GM19025 (cell line): Measurements from ENCODE around the gene EEF1E1.
A peak's percentile ranks its signal among the peaks of the same experiment; 100 is the strongest.

ENCODE experiments used
- ATAC-seq: cut with Tn5 transposase; IDR thresholded peaks from one replicate; pipeline ENCODE4 v1.9.1; 2021; ENCODE audit warnings: mild to moderate bottlenecking, low read depth, moderate library complexity; ENCODE audit not compliant: unreplicated experiment

Gene EEF1E1

GRCh38 chr6:8088886-8089285 lies 13.5 kb downstream of the EEF1E1 start:
- ATAC-seq, result no peak

GRCh38 chr6:8087870-8088754 lies 14.2 kb downstream of the EEF1E1 start:
- no peak for ATAC-seq

GRCh38 chr6:8086755-8087306 lies 15.5 kb downstream of the EEF1E1 start:
- no peak for ATAC-seq

- no peak for ATAC-seq
Observed at GRCh38 chr6:8085053-8085511, 17.3 kb downstream of the EEF1E1 start.

DNA sequence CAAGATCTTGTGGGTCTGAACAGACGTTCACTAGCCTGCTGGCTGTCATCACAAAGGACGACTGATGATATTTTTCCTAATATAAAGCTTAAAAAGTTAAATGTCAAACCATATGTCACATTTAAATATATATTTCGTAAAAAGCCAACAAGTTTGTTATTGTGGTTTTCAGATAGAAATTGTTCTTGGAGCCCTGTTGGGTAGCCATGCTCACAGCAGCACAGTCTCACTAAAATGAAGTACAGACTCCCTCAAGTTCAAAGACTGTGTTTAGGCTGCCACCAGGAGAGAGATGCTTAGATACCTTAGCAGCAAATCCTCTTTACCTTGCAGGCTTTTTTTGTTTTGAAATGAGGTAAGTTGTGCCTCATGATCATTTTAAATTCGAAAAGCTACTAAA lies 17.8 kb downstream of the EEF1E1 start:
- no peak for ATAC-seq

GRCh38 chr6:8082954-8083858 lies 19.1 kb downstream of the EEF1E1 start:
- ATAC-seq, result no peak

DNA sequence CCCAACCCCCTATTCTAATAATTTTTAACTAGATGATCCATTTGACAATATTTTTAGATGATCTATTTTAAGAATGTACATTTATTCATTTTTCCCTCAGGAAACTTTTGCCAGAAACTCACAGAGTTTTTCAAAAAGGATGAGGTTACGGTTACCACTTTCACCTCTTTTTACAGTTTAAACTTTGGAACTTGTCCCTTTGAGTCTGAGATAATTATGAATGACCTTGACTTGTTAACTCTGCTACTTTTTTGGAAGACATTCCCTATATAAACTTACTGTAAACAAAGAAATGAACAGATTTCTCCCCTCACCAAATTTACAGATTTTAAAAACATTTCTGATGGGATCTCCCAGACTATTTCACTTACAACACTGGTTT lies 19.8 kb downstream of the EEF1E1 start:
- no peak for ATAC-seq

DNA sequence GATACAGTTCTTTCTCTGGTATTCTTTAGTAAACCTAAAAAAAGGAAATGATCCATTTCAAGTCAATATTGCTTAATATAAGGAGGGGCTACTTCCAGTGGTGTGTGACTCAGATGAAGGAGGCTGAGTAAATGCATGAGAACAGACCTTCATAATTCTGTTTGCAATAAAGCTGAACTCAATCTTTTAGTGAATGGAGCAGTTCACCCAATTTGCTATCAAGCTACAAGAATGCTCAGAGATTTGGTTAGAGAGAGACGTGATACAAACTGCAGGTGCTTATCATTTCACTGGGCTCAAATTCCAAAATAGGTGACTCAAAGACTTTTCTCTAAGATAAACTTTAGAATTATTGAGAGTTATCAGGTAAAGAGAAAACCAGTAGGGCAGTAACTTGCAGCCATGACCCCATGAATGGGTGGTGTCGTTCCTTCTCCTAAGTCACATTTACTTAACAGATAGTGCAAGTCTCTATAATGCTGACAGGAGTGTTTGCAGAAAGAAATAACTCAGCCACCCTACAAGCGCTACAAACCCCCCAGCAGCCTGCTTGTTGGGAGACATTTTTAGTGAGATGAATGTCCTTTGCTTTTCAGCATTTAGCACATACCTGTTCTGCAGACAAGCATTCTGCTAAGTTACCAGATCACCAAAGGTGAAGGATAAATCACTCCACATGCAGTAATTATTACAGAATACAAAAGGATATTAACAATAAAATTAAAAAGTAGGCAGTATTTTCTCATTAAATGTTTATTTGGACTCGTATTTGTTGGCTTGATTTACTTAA lies 21.8 kb downstream of the EEF1E1 start:
- no peak for ATAC-seq

DNA sequence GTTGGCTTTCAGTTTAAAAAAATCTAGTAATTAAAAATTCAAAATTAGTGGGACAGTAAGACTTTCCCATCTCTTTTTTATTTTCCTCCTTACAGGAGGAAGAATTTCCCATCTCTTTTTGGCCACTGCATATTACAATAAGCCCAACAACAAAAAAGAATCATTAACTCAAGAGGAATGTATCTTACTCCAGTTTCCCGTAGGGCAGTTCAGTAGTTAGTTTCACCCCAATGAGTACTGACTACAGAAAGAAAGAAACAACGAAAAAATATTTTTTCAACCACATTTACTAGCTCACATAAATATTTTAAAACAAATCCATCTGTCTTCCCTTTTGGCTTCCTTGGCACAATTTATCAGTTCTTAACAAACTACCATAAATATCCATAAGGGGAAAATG lies 23.2 kb downstream of the EEF1E1 start:
- no peak for ATAC-seq

GRCh38 chr6:8077991-8078390 lies 24.4 kb downstream of the EEF1E1 start:
- ATAC-seq, result no peak

GRCh38 chr6:8075704-8076103 lies 26.6 kb downstream of the EEF1E1 start:
- no peak for ATAC-seq

DNA sequence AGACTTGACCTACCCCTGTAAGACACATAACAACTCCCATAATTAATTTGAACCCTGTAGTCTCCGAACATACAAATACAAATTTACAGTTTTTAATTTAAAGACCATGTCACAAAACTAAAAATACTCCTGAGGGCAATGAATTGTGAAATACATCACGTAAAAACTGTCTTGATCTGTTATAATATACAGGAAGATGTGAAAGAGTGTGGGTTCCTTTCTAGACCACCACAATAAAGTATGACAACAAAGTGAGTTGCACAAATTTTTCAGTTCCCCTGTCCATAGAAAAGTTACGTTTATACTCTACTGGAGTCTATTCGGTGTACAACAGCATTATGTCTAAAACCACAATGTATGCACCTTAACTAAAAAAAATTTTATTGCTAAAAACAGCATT lies 27.2 kb downstream of the EEF1E1 start:
- ATAC-seq, result no peak

DNA sequence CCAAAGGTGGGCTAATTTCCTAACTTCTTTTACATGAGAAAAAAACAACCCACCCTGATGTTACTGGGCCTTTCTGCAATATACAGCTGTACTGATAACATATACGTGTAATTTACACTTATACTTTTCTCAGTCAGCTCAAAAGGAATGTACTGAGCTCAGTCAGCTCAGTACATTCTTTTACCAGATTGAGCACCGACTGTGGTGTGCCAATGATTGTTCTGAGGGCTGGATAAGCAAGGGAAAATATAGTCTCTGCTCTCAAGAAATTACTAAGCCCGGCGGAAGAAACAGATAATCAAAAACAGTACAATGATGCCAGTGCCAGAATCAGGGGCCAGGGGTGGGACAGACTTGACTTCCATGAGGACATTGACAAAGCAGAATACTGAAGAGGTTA lies 28.1 kb downstream of the EEF1E1 start:
- ATAC-seq, result no peak

- no peak for ATAC-seq
Observed at GRCh38 chr6:8073758-8074157, 28.6 kb downstream of the EEF1E1 start.

GRCh38 chr6:8070718-8071117 lies 31.6 kb downstream of the EEF1E1 start:
- no peak for ATAC-seq

GRCh38 chr6:8069631-8070284 lies 32.6 kb downstream of the EEF1E1 start:
- ATAC-seq, result no peak

DNA sequence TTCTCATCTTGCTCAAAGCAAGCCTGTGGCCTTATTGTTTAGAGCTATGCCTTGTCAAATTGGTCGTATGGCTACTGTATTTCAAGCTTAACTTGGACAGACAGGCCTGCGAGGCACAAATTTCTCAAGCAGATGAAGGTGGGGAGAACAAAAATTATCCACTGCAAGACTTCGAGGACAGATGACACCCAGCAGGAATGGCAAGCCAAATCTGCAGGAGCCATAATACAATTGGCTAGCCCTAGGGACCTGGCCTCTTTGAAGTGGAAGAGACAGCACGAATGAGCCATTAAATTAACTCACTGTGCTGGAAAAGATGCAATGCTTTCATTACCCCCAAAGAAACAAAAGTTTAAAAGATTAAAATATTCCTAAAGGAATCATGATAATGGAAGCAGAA lies 33.2 kb downstream of the EEF1E1 start:
- ATAC-seq, result no peak

GRCh38 chr6:8066108-8066507 lies 36.2 kb downstream of the EEF1E1 start:
- ATAC-seq, result no peak

DNA sequence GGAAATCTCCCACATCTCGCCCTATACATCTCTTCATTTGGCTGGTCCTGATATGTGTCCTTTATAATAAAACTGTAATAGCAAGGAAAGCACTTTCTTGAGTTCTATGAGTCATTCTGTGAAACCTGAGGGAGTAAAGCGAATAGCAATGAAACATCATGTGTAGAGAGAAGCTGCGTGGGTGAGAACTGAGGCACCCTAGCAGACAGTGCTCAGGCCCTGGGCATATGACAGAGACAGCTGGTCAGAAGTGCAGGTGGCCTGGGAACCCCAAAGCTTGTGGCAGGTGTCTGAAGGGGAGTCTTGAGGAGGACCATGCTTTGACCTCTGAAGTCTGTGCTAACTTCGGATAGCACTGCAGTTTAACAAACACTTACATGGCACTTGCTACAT lies 36.8 kb downstream of the EEF1E1 start:
- peak; percentile 40 for ATAC-seq
